HG02623 (cell line): Measurements from ENCODE around the gene SMURF1.

ENCODE experiments used
- ATAC-seq: cut with Tn5 transposase; IDR thresholded peaks from one replicate; pipeline ENCODE4 v1.9.1; 2021; ENCODE audit warnings: moderate library complexity; ENCODE audit not compliant: unreplicated experiment

SMURF1 gene

DNA sequence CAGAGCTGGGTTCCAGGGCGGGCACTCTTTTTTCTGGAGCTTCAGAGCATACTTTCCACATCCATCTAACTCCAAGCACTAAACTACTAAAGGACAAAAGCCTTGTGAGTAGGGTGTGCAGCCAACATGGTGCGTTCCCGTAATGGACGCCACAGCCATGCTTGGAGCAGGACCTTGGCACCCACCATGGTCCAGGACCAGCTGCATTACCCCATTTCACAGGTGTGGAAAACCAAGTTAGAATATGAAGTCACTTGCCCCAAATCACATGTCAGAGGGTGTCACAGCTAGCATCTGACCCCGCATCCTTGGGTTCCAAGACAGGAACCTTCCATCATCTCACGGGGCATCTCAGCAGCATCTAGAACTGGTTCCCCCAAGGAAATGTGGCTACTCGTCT is 112.4 kb downstream of the SMURF1 start:
- ATAC-seq = no peak

- ATAC-seq = no peak
Observed at GRCh38 chr7:99030951-99031350, 113.0 kb downstream of the SMURF1 start.

GRCh38 chr7:99030457-99030856 is 113.5 kb downstream of the SMURF1 start:
- ATAC-seq = no peak

- ATAC-seq = no peak
Observed at GRCh38 chr7:99029466-99030435, 114.2 kb downstream of the SMURF1 start.

DNA sequence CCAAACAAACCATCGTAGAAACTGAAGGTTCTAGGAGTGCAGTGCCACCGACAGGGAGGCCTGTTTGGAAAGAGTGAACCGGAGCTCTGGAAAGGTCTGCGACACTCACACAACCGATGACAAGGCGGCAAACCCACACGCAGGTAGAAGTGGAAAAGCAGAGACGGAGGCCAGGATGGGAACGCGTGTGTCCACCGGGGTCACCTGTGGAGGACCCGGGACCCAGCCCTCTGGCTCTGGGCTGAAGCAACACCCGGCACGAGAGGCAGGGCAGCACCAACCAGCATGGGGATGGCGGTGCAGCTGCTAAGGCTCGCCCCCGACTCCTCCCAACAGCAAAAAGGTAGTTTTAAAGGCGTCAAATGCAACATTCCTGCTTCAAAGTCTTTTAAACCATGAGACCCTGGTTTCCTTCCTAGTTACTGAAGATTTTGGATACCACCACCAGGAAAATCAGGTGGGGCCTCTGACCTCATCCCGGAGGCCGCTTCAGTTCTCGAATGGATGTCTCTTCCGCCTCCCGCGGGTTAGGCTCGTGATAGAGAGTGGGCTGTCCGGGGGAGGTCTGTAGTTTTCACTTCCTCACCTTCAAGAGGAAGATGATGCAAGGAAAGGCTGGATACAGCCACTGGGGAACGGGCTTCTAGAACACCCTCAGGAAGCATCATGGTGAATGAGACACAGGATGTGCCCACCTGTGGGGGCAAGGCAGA is 115.5 kb downstream of the SMURF1 start:
- ATAC-seq = no peak

DNA sequence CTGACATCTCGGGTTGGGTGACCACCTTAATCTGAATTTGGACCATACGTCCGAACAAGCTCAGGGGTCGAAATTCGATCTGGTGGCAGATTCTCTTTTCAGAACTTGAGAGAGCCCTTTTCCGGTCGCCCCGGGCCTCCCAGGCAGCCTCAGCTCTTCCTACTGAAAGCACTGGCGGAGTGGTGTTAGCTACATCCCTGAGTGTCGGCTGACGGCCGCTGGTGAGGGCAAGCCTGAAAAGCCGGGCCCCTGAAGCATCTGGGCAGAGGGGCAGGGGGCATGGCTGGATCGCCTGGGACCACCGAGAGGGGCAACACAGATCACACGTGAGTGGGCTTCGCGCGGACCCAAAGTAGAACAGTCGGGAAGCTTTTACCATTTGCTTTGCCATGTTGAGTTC is 116.1 kb downstream of the SMURF1 start:
- ATAC-seq = no peak

GRCh38 chr7:99027241-99027640 is 116.7 kb downstream of the SMURF1 start:
- no peak for ATAC-seq

DNA sequence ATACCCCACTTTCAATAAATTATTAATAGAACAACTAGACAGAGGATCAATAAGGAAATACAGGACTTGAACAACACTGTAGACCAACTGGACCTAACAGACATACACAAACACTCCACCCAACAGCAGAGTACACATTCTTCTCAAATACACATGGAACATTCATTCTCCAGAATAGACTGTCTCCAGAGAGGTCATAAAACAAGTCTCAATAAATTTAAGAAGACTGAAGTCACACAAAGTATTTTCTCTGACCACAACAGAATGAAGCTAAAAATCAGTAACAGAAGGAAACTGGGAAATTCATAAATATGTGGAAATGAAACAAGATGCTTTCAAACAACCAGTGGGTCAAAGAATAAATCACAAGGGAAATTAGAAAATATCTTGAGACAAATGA is 119.8 kb downstream of the SMURF1 start:
- ATAC-seq = no peak

DNA sequence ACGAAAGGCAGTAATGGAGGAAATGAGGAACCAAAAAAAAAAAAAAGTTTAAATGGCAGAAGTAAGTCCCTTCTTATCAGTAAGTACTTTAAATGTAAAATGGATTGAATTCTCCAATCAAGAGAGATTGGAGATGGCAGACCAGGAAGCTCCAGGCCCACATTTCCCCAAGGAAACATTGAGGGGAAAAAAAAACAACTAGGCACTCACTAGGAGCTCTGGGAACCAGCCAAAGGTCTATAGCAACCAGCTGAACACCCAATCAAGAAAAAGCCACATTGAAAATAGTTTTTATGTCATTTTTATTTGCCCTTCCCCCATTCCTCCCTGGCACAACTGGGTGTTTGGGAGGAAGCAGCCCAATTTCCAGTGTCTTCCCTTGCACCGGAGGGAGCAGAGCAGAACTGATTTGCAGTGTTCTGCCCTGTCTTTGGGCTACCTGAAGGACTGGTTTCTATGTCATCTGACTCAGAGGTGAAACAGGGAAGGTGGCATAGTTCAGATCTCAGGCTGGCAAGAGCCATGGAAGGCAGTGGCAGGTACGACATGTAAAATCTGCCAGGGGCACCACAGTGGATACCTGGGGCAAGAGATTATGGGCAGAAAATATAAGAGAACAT is 121.9 kb downstream of the SMURF1 start:
- no peak for ATAC-seq

DNA sequence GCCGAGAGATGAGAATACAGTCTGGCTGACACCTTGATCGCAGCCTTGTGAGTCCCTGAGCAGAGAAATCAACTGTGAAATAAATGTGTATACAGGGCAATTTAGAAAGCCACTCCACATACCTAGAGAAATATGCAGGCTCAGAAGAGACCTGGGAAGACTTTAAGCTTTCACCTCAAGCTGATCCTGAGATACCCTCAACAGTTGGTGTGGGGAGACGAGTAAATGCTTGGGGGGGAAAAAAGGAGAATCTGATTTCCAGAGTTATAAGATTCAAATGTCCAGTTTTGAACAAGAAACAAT is 123.5 kb downstream of the SMURF1 start:
- no peak for ATAC-seq

- ATAC-seq = no peak
Observed at GRCh38 chr7:99019523-99020412, 124.1 kb downstream of the SMURF1 start.

GRCh38 chr7:99016196-99016595 is 127.7 kb downstream of the SMURF1 start:
- ATAC-seq = no peak

DNA sequence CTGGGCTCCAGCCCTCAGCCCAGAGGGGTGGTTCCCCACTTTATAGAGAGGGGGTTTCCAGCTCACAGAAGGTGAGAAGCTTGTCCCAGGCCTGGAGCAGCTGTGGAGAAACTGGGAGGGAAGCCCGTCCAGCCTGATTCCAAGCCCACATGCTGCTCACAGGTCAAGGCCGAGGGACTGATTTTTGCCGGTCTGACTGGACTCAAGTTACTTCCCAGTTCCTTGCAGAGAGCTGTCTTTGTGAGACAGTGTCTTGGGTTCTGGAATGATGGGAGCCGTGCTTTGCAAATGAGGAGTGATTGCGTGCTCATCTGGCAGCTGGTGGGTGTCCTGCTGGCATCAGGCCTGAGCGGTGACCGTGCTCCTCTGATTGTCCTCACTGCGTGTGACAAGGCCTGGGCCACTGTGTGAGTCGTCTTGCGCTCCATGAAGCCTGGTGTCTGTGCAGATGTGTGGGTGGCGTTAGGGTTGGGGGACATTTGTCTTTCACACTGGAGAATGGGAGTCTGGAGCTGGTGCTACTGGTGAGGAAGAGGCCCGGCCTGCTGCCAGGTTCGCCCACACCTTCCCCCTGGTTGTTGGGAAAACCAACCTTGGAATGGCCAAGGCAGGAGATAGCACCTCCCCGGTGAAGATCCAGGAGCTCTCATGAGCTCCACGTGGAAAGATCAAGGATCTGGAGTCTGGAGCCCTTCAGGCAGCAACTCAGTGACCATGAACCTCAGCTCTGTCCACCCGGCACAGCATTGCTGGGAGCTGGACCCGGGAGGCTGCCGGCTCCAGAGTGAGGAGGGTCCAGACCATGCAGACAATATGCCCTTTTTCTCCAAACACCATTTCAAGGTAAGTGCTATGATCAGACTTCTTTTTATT is 129.6 kb downstream of the SMURF1 start:
- ATAC-seq = no peak

DNA sequence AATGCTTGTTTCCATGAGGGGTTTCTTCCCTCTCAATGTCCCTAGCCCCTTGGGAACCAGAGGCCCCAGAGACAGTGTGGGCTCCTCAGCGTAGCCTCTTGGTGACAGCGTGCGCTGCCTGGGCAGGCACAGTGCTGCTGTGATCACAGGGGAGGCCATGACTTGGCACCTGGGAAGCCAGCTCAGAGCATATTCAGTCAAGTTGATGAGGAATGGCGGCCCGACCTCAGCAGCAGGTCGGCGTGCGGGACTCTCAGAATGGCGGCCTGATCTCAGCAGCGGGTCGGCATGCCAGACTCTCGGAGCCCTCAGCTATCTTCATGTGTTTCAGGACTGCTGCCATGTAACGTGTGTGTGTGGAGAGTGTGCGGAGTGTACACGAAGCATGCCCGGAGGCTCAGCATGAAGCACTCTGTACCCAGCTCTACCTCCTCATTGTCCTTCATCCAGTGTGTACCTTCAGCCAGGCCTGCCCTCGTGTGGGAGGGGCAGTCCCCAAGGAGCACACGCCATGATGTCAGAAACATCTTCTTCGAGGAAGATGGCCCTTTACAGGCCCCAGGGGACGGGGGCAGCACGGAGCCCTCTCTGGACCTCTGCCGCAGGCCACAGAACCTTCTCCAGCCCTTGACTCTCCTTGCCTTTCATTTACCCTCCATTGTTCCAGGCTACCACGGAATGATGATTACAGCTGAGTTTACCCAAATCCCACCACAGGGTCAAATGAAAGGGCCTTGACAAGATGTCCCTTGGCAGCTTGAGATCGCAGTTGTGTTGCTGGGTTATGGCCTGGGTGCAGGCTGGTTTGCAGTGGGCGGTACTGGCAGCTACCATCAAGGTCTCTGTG is 130.4 kb downstream of the SMURF1 start:
- no peak for ATAC-seq

- no peak for ATAC-seq
Observed at GRCh38 chr7:99012722-99013121, 131.2 kb downstream of the SMURF1 start.

- ATAC-seq = no peak
Observed at GRCh38 chr7:99011706-99012404, 132.1 kb downstream of the SMURF1 start.

GRCh38 chr7:99011341-99011705 is 132.6 kb downstream of the SMURF1 start:
- no peak for ATAC-seq

DNA sequence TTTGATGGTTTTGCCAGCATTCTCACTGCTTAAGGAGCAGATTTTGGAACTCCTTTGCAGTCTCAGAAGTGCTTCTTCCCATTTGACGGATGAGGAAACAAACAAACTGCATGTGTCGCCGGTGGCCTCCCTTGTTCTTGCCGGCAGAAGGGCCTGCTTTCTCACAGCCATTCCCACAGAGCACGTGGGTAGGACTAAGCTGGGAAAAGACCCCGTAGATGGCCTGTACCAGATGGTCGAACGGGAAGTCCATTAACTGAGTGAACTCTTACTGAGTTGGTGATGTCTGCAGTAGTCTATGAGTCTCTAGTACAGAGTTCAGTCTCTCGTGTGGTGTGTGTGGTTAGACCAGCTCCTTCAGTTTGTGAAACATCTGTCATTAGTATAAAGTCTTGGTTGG is 133.6 kb downstream of the SMURF1 start:
- no peak for ATAC-seq
